Tibial nerve (tissue), 4 donors: ENCODE results near the gene CBFB.

Experiments used
- CTCF ChIP-seq, 5 experiments: fragments of 200-600 bp in 3 of 5; fragments of 450-650 bp in 2 of 5; sonication (generic) in 3 of 5; IDR thresholded peaks; one replicate each; pipeline ENCODE4 v1.5.1; 2016 to 2019; ENCODE audit warnings: antibody characterized with exemption in 5 of 5, mild to moderate bottlenecking in 3 of 5, moderate library complexity in 2 of 5
- EP300 ChIP-seq, 2 donors: sonication (generic); formaldehyde crosslinking; IDR thresholded peaks; one replicate each; pipeline ENCODE4 v1.6.1; 2017; ENCODE audit warnings: antibody characterized with exemption in 2 of 2, mild to moderate bottlenecking in 1 of 2
- POLR2A ChIP-seq, 2 donors: fragments of 450-650 bp; IDR thresholded peaks; one replicate each; pipeline ENCODE4 v1.6.1; 2017; ENCODE audit warnings: antibody characterized with exemption in 2 of 2, mild to moderate bottlenecking in 2 of 2, moderate library complexity in 2 of 2

- TF ChIP-seq CTCF (IDR thresholded peaks at IDR 0.05), result no peak
- TF ChIP-seq EP300 (IDR thresholded peaks at IDR 0.05), result no peak
- no peak for TF ChIP-seq POLR2A (IDR thresholded peaks at IDR 0.05)
Observed at GRCh38 chr16:67149276-67150046, 120.5 kb downstream of the CBFB start.
